SU-DHL-6 (cell line): Measurements from ENCODE around the gene FTCDNL1.

Experiments used
- EZH2phosphoT487 ChIP-seq: fragments of 200-600 bp; sonication (generic), shearing (Covaris generic); conservative IDR thresholded peaks from 2 replicates; pipeline ENCODE4 v1.6.1; 2018; ENCODE audit warnings: mild to moderate bottlenecking, antibody characterized with exemption, low read length, moderate library complexity, mixed read lengths
- TF ChIP-seq, protein P1 (sequence below): fragments of 200-600 bp; sonication (generic); IDR thresholded peaks from one replicate; pipeline ENCODE4 v1.5.1; 2017; ENCODE audit warnings: antibody characterized with exemption, mild to moderate bottlenecking, low read length, moderate library complexity; ENCODE audit not compliant: insufficient read depth, poor library complexity, severe bottlenecking

DNA sequence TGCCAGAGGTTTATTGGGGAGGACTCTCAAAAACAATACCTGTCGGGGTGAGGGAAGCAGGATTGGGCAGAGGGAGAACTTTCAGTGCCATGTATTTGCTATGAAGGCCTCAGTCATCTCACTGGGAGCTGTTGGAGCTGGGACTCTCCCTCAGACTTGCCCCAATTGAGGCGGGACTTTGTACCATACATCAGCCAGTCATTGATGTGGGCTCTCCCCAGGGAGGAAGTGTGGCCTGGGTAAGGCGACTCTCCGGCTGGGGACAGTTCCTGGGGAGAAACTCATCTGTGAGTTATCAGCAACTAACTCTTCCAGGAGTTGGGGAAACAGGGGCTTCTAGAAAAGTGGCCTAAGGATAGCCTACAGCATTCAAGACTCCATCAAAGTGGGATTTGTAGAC, 66.5 kb downstream of the FTCDNL1 start:
- TF ChIP-seq, protein P1, sequence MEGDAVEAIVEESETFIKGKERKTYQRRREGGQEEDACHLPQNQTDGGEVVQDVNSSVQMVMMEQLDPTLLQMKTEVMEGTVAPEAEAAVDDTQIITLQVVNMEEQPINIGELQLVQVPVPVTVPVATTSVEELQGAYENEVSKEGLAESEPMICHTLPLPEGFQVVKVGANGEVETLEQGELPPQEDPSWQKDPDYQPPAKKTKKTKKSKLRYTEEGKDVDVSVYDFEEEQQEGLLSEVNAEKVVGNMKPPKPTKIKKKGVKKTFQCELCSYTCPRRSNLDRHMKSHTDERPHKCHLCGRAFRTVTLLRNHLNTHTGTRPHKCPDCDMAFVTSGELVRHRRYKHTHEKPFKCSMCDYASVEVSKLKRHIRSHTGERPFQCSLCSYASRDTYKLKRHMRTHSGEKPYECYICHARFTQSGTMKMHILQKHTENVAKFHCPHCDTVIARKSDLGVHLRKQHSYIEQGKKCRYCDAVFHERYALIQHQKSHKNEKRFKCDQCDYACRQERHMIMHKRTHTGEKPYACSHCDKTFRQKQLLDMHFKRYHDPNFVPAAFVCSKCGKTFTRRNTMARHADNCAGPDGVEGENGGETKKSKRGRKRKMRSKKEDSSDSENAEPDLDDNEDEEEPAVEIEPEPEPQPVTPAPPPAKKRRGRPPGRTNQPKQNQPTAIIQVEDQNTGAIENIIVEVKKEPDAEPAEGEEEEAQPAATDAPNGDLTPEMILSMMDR, result no peak
- TF ChIP-seq EZH2phosphoT487, result no peak
